Retina (tissue), 1 donor: ENCODE data around the gene OR6K3.

ENCODE experiments used
- DNase-seq: peaks from one replicate; pipeline ENCODE4 v3.0.0-alpha.2; 2016

The OR6K3 gene

GRCh38 chr1:158686111-158687009 lies 34.2 kb downstream of the OR6K3 start, which contains the start of gene SPTA1:
TSS of gene SPTA1 (minus strand) at chr1:158686715. CDS start at chr1:158686517, 198 bp downstream.
- DNase-seq = no peak

- DNase-seq = no peak
Observed at GRCh38 chr1:158685085-158685484, 35.4 kb downstream of the OR6K3 start.

GRCh38 chr1:158681606-158682005 lies 38.9 kb downstream of the OR6K3 start:
- no peak for DNase-seq

GRCh38 chr1:158679289-158679688 lies 41.2 kb downstream of the OR6K3 start:
- DNase-seq = no peak

GRCh38 chr1:158675563-158676323 lies 44.8 kb downstream of the OR6K3 start:
- DNase-seq = no peak

GRCh38 chr1:158674302-158674701 lies 46.2 kb downstream of the OR6K3 start:
- DNase-seq = no peak
